Endothelial cell of hepatic sinusoid (primary cell): ENCODE data around the gene SLC25A39.
"Not testable (repeated sequence)": the region's sequence is repeated elsewhere in the genome, so short reads cannot be mapped to it uniquely, and the experiment has no call there.

Experiments used
- in situ Hi-C: cut with HindIII; loops from 2 replicates; pipeline ENCODE4 v1.10.0; 2017; ENCODE audit warnings: low sequenced_read_pairs

SLC25A39 gene

DNA sequence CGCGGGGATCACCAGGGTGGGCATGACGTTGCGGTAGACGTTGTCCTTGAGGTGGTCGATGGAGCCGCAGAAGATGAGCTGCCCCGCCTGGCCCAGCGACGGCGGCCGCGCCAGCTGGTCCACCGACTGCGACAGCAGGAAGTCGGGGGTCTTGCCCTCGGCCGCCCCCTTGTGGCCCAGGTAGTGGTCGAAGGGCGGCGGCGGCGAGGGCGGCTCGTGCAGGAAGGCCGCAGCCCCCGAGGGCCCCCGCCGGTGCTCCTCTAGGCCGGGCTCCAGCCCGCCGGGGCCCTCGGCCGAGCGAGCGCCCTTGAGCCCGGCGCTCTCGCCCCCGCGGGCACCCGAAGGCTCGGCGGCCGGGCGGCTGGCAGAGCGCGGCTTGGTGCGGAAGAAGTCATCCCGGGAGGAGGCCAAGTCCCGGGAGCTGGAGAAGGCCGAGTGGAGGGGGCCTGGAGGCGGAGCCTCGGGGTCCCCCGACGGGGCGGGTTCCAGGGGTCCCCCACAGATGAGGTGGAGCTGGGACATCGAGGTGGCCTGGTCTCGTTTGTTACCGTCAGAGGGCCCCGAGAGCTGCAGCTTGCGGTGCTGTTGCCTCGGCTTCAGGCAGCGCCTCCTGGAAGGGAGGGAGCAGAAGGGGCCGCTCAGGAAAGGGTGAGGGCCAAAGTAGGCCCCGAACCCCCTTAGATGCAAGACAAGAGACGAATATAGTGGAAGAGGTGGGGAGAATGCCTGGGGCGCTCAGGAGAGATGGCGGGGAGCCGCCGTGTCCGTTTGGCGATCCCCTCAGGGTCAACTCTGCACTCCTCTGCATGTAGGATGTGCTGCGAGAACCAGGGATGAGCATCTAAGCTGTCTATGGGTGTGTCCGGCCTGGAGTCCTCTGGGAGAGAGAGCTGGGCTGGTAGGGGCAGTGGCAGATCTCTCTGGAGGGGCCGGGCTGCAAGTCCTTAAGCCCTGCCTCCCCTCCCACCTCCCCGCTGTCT is 30.2 kb upstream of the SLC25A39 start:
- in situ Hi-C loops: no loop called here

DNA sequence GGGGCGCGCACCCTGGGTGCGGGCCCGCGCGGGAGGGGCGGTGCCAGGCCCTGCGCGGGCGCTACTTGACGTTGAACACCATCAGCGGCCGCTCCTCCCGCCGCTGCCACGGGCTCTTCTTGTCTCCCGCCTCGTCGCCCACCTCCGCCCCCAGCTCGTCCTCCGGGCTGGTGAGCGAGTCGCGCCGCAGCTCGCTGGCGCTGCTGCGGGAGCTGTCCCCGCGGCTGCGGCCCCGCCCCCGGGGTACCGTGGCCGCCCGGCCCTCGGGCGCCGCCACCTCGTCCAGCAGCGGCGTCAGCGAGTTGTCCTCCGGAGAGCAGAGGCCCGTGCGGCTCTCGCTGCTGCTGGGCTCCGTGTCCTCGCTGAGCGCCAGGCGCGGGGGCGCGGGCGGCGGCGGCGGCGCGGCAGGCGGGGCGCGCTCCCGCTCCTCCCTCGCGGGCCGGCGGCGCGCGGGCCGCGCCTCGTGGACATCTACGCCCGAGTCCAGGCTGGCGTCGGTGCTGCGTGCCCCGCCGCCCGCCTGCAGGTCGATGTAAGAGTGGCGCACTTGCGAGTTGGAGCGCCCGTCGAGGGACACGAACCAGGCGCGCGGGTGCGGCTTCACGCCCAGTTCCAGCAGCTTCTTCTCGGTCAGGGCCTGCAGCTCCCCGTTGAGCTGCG is 29.2 kb upstream of the SLC25A39 start:
- in situ Hi-C loops: no loop called here

DNA sequence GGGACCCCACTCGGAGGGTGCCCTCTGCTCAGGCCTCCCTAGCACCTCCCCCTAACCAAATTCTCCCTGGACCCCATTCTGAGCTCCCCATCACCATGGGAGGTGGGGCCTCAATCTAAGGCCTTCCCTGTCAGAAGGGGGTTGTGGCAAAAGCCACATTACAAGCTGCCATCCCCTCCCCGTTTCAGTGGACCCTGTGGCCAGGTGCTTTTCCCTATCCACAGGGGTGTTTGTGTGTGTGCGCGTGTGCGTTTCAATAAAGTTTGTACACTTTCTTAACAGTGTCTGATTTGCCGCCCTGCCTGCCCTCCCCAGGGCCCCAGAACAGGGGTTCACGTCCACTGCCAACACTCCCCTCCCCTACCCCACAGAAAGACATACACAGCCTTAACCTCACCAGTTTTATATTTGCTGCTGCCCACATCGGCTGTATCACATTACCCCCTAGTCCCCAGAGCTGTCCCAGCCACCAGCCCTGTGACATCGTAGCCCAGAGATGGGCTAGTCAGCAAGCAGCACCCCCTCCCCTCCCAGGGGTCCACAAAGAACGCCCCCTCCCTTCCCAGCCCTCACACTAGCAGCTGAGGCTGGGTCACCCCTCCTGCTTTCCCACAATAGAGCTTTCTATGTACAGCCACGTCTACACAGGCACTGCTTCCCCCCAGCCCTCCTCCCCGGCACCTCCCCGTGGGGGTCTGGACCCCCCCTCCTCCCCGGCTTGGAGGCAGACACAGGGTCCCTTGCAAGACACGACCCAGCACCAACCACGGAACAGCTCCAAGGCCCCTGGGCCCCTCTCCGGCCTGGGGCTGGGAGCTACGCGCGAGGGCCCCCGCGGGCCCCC is 28.4 kb upstream of the SLC25A39 start:
- in situ Hi-C loops: no loop called here

DNA sequence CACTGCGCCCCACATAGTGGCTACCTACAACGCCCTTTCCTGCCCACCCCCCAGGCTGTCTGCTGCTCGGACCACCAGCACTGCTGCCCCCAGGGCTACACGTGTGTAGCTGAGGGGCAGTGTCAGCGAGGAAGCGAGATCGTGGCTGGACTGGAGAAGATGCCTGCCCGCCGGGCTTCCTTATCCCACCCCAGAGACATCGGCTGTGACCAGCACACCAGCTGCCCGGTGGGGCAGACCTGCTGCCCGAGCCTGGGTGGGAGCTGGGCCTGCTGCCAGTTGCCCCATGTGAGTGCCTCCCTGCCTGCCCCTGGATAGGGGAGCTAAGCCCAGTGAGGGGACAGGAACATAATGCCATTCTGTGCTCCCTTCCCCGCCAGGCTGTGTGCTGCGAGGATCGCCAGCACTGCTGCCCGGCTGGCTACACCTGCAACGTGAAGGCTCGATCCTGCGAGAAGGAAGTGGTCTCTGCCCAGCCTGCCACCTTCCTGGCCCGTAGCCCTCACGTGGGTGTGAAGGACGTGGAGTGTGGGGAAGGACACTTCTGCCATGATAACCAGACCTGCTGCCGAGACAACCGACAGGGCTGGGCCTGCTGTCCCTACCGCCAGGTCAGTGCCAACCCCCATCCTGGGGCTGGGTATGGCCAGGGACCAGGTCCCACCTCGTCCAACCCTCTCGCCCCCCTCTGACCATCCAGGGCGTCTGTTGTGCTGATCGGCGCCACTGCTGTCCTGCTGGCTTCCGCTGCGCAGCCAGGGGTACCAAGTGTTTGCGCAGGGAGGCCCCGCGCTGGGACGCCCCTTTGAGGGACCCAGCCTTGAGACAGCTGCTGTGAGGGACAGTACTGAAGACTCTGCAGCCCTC is 27.6 kb upstream of the SLC25A39 start:
- in situ Hi-C loops: no loop called here

DNA sequence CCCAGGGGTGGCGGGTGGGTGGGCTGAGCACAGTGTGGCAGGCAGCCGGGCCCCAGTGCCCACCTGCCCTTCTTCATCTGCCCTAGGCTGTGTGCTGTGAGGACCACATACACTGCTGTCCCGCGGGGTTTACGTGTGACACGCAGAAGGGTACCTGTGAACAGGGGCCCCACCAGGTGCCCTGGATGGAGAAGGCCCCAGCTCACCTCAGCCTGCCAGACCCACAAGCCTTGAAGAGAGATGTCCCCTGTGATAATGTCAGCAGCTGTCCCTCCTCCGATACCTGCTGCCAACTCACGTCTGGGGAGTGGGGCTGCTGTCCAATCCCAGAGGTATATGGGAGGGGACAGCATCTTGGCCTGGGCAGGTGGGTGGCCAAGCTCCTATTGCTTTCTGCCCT is 26.8 kb upstream of the SLC25A39 start:
- in situ Hi-C loops: no loop called here

DNA sequence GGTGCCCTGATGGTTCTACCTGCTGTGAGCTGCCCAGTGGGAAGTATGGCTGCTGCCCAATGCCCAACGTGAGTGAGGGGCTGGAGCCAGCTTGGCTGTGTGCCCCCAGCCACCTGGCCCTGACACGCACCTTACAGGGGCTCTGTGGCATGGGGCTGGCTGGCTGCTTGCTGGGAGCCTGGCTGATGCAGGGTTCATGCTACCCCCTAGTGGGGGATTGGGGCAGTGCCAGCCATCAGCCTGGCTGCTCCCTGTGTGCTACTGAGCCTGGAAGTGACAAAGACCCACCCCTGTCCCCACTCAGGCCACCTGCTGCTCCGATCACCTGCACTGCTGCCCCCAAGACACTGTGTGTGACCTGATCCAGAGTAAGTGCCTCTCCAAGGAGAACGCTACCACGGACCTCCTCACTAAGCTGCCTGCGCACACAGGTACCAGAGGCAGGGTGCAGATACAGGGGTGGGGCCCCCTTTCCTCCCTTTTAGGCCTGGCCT is 26.2 kb upstream of the SLC25A39 start:
- in situ Hi-C loops: no loop called here

DNA sequence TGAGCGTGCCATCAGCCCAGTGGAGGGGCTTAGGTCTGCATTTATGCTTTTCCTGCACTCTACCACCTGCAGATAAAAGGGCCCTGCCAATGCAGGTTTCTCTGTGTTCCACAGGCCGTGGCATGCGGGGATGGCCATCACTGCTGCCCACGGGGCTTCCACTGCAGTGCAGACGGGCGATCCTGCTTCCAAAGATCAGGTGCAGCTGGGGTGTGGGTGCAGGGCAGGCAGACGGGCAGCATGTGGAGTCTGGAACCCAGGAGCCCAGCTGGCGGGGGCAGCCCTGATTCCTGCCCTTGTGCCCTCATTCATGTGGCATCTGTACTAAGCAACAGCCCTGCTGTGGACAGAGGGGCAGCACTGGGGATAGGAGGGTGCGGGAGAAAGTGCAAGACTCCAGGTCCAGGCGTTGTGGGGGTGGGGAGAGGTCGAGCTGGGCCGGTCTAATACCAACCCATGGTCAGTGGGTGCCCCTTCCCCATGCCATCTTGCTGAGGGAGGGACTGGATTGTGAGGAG is 25.0 kb upstream of the SLC25A39 start:
- in situ Hi-C loops: no loop called here

DNA sequence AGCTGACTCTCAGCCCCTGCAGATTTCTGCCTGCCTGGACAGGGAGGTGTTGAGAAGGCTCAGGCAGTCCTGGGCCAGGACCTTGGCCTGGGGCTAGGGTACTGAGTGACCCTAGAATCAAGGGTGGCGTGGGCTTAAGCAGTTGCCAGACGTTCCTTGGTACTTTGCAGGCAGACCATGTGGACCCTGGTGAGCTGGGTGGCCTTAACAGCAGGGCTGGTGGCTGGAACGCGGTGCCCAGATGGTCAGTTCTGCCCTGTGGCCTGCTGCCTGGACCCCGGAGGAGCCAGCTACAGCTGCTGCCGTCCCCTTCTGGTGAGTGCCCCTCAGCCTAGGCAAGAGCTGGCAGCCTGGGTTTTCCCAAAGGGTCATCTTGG is 24.4 kb upstream of the SLC25A39 start:
- in situ Hi-C loops: no loop called here

DNA sequence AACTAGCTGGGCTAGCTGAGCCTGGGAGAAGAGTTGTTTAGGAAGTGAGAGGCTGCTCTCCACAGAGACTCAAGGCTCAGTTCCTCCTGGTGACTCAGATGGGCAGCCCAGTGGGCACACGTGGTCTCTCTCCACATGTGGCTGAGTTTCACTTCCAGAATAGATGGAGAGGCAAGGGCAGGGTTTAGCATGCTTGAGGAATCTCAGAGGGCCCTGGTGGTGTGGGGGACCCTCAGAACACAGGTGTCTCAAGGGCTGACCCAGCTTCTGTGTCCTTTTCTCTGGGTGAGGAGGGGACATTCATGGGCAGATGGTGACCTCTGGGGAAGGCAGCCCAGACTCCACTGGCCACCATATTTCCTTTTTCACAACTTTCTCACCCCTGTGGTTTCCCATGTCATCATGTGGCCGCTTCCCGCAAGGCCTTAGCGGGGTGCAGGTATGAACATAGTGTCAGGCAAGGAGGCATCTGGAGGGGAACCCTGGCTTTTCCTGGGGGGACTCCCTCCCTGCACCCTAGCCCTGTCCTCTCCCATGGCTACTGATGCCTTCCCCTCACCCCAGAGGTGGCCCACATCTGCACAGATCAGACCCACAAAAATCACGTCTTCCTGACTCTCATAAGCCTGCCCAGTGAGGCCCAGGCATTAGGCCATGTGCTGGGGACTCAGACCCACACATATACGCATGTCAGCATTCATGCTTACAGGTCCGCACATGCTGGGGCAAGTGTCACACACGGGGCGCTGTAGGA is 23.8 kb upstream of the SLC25A39 start:
- in situ Hi-C loops: no loop called here

DNA sequence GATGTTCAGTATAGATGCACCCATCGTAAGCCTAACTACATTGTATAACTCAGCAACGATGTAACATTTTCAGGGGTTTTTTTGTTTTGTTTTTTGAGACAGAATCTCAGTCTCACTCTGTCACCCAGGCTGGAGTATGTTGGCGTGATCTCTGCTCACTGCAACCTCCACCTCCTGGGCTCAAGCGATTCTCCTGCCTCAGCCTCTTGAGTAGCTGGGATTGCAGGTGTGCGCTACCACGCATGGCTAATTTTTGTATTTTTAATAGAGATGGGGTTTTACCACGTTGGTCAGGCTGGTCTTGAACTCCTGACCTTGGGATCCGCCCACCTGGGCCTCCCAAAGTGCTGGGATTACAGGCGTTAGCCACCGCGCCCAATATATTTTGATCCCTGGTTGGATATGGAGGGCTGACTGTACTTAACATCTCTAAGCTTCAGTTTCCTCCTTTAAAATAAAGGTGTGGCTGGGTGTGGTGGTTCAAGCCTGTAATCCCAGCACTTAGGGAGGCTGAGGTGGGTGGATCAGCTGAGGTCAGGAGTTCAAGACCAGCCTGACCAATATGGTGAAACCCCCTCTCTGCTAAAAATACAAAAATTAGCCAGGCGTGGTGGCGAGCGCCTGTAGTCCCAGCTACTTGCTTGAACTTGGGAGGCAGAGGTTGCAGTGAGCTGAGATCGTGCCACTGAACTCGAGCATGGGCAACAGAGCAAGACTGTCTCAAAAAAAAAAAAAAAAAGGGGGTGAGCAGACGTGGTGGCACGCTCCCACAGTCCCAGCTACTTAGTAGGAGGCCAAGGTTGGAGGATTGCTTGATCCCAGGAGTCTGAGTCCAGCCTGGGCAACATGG is 22.8 kb upstream of the SLC25A39 start:
- in situ Hi-C loops: not testable (repeated sequence)

DNA sequence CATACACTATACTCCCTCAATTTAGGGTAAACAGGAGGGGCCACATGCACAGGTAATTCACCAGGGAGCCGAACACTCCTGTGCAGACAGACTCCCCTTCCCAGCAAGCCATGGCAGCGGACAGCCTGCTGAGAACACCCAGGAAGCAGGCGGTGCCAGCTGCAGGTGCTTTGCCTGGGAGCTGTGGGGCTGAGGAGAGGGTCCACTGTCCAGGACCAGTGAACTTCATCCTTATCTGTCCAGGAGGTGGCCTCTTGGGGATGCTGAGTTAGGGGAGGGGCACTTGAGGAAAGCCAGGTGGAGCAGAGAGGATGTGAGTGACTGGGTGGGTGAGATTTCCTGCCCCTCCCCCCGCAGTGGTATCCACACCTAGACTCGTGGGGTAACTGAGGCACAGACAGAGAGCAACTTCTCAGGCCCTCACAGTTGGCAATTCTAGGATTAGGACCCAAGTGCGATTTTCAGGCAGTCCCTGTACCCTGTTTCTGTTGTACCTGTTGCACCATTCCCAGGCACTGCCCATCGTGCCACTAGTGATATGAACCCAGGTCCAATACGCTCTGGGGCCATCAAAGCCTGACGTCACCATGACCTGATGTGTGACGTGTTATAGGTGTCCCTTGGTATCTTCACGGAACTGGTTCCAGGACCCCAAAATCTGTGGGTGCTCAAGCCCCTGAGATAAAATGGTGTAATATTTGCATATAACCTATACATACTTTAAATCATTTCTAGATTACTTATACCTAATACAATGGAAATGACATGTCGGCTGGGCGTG is 21.6 kb upstream of the SLC25A39 start:
- in situ Hi-C loops: no loop called here

DNA sequence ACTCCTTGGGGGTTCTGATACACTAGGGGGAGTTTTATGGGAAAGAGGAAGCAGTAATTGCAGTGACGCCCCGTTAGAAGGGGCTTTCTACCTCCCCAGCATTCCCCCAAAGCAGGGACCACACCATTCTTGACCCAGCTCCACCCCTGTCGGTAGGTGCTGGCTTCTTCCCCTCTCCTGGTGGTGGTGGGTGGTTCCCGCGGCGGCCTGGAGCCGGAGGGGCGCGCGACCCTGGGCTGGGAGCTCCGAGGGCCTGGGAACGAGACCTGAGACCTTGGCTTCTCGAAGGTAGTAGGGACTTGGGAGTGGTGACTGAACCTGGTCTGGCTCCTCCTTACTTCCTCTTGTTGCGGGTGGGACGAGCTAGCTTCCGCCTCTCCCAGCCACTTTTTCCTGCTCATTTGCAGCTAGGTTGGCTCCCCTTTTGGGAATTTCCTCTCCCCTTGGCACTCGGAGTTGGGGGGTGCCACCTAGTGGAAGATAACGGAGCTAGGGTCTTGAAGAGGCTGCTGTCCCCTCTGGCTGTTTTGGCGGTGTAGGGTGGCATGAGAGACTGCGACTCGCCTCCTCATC is 20.9 kb upstream of the SLC25A39 start:
- in situ Hi-C loops: no loop called here

DNA sequence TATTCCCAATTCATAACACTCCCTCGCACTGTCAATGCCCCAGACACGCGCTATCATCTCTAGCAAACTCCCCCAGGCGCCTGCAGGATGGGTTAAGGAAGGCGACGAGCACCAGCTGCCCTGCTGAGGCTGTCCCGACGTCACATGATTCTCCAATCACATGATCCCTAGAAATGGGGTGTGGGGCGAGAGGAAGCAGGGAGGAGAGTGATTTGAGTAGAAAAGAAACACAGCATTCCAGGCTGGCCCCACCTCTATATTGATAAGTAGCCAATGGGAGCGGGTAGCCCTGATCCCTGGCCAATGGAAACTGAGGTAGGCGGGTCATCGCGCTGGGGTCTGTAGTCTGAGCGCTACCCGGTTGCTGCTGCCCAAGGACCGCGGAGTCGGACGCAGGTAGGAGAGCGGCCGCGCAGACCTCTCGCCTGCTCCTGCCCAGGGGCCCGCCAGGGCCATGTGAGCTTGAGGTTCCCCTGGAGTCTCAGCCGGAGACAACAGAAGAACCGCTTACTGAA is 20.4 kb upstream of the SLC25A39 start, which contains the start of gene GRN:
Gene GRN (plus strand): TSS at position 364 of the 515 bp plus-strand sequence. CDS start 3,863 bp downstream, outside the sequence.
- in situ Hi-C loops: no loop called here

DNA sequence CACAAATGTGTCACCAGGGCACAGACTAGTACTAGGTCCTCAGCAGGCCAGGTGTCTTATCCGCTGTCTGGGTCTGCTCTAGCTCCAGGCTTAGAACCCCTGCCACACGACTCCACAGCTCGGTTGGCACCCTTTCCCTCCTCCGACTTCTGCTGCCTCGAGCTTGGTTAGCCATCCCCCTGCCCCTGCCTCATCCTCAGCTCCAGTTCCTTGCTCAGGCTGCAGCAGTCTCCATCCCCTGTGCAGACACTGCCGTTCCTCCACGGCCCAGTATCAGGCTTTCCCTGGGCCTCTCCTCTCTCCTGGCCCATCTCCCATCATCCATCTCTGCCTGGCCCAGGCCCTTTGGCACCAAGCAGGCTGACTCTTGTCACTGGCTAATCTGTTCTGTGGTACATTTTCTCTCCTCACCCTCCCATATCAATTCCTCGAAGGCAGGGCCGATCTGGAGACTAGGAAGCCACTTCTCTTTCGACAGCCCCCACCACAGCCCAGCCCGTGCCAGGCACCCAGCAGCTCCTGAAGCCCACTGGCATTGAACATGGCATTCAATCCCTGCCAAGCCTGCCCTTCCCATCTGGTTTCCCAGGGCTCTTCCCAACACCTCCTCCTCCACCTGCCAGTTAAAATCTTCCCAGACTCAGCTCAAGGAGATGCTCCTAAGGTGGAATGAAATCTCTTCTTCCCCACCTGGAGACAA is 19.0 kb upstream of the SLC25A39 start:
- in situ Hi-C loops: no loop called here

DNA sequence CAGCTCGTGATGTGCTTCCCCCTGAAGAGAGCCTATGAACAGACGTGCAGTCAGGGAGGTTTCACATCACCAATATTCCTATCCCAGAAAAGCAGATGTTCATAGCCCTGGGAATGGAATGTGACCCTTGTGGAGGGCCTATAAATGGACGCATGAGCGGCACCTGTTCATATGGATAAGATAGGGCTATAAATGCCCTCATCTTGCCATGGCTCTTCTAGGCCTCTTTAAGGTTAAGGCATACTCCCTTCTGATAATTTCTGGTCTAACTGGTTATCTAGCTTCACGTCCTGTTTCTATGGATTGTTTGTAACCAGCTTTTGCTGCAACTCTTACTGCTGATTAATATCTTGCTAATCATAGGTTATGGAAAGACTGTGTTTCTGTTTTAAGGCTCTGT is 15.9 kb upstream of the SLC25A39 start:
- in situ Hi-C loops: not testable (repeated sequence)

DNA sequence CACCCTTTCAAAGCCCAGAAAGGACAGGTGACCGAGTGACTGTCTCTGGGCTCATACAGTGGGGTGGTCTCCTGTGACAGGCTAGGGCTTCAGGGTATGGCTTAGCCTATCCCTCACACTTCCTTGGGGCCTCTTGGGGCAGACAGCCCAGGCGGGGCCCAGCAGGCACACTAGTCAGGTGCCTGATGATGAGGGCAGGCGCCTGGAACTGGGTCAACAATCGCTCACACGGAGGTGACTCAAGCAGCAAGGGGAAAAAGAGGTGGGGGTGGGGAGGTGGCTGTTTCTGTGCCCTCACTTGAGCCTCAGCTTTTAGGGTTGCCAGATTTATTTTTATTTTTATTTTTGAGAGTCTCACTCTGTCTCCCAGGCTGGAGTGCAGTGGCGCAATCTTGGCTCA is 14.1 kb upstream of the SLC25A39 start:
- in situ Hi-C loops: no loop called here
